Activated T-cell treated with anti-CD3 and anti-CD28 coated beads, Interleukin-2, amount 50 U/mL, for 72 hours (primary cell): Measurements from ENCODE around the gene SOBP. TPM values are rescaled to one million over a fixed set of nuclear protein-coding genes. Genes with fewer than 3 reads are reported as not detected.

Source experiments
- ATAC-seq, 2 donors: fragments of 150-1000 bp; cut with Tn5 transposase; replicated peaks in 1 of 2; 2 replicates each; pipeline ENCODE4 v1.10.0; 2021; ENCODE audit warnings: moderate library complexity in 2 of 2, mild to moderate bottlenecking in 1 of 2
- DNase-seq, 2 donors: peaks; one replicate each; pipeline ENCODE4 v3.0.0; 2021 to 2022; ENCODE audit warnings: mixed read lengths in 1 of 2
- H3K27ac Mint-ChIP-seq: one replicate; pipeline ENCODE4 v1.8.0; 2022; ENCODE audit warnings: mild to moderate bottlenecking, moderate library complexity, mixed read lengths
- H3K27me3 Mint-ChIP-seq: one replicate; pipeline ENCODE4 v1.8.0; 2022; ENCODE audit warnings: low read depth, mixed read lengths
- H3K36me3 Mint-ChIP-seq, 2 donors: one replicate each; pipeline ENCODE4 v1.8.0; 2022; ENCODE audit warnings: mixed read lengths in 2 of 2, mild to moderate bottlenecking in 1 of 2; ENCODE audit not compliant: insufficient read depth in 2 of 2
- H3K4me1 Mint-ChIP-seq: one replicate; pipeline ENCODE4 v1.8.0; 2022; ENCODE audit warnings: low read depth, mixed read lengths
- H3K4me3 Mint-ChIP-seq, 2 donors: one replicate each; pipeline ENCODE4 v1.8.0; 2022; ENCODE audit warnings: mild to moderate bottlenecking in 2 of 2, mixed read lengths in 2 of 2, moderate library complexity in 2 of 2
- H3K9me3 Mint-ChIP-seq, 2 donors: one replicate each; pipeline ENCODE4 v1.8.0; 2022; ENCODE audit warnings: mixed read lengths in 2 of 2
- total RNA-seq, 2 donors: library from RNA; stranded (reverse); gene quantifications; one replicate each; pipeline ENCODE4 v1.2.3, GENCODE V29; 2022

The SOBP gene
- total RNA-seq, 2 donors from 2014 or later: 0.44 to 0.91 TPM

- H3K27ac Mint-ChIP-seq: no peak overlapping the region
- peaks cover 0 to 2% of the 10 kb centered on the region in 2 donors for H3K36me3 Mint-ChIP-seq
- peaks cover 44% of the 10 kb centered on the region for H3K4me1 Mint-ChIP-seq
- ATAC-seq: no peak
- H3K9me3 Mint-ChIP-seq: no peaks in the 10 kb centered on the region
- no peaks in the 10 kb centered on the region for H3K27me3 Mint-ChIP-seq
- H3K4me3 Mint-ChIP-seq: no peak overlapping the region
- DNase-seq: no peak
Observed at GRCh38 chr6:107707346-107708275, 217.7 kb downstream of the SOBP start.

GRCh38 chr6:107708435-107708834 lies 218.5 kb downstream of the SOBP start:
- Mint-ChIP-seq H3K27ac (no peak overlapping the region), H3K36me3 (peaks cover 0 to 2% of the 10 kb centered on the region in 2 donors), H3K9me3 (no peaks in the 10 kb centered on the region), H3K27me3 (no peaks in the 10 kb centered on the region), H3K4me1 (peaks cover 52% of the 10 kb centered on the region), H3K4me3 (no peak overlapping the region)
- DNase-seq (no peak), ATAC-seq (no peak)

- Mint-ChIP-seq H3K4me1 (peaks cover 59% of the 10 kb centered on the region), H3K27me3 (no peaks in the 10 kb centered on the region), H3K27ac (no peak overlapping the region), H3K36me3 (peaks cover 0 to 2% of the 10 kb centered on the region in 2 donors), H3K4me3 (no peak overlapping the region), H3K9me3 (no peaks in the 10 kb centered on the region)
- ATAC-seq: no peak
- DNase-seq: no peak
Observed at GRCh38 chr6:107709341-107709740, 219.4 kb downstream of the SOBP start.

Other genes starting within 250 kb of the SOBP start
- gene PDSS2, start 30.6 kb upstream of the SOBP start, total RNA-seq: 10 to 100 TPM; 12.1 to 14.3 TPM